Kidney capillary endothelial cell (primary cell): ENCODE data around the gene DDX41.
"Not testable (repeated sequence)": the region's sequence is repeated elsewhere in the genome, so short reads cannot be mapped to it uniquely, and the experiment has no call there.

Experiments
- DNase-seq: peaks from one replicate; pipeline ENCODE4 v3.0.0-alpha.2; 2018; ENCODE audit warnings: low spot score

The DDX41 gene

GRCh38 chr5:177498013-177498787, 18.6 kb downstream of the DDX41 start:
- no peak for DNase-seq

- DNase-seq, result peak; percentile 96
Measured at GRCh38 chr5:177497292-177498012, 19.3 kb downstream of the DDX41 start, which contains the start of gene PDLIM7. TSS of gene PDLIM7 (minus strand) at chr5:177497604. CDS start at chr5:177496512, 1,092 bp downstream.

GRCh38 chr5:177496727-177497291, 20.0 kb downstream of the DDX41 start:
- DNase-seq, result peak; percentile 85

DNA sequence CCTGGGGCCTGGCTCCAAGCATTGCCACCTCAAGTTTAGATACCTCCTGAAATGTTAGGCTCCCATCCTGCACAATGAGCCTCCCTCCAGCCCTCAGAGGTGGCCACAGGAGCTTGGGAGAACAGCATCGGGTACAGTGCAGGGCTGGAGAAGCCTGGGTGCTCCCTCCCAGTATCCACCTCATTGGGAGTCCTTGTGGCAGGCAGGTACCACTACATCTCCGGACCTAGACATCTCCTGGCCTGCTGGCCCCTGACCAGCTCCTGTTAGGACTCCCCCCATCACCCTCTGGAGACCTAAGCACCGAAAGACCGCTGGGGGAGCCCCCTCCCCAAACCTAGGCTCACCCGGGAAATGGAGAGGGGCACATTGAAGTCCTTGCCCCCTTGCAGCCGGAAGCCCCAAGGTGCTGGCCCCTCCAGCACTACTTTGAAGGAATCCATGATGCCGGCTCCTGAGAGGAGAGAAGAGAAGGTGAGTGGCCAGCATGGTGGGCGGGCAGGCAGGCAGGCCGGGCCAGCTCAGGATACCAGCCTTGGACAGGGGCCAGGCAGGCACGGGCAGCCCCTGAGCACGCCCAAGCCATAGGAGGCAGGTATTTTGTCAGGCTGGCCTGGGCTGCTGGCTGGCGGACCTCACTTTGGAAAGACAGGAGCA, 20.6 kb downstream of the DDX41 start:
- no peak for DNase-seq

- DNase-seq, result peak; percentile 93
Measured at GRCh38 chr5:177495243-177496060, 21.3 kb downstream of the DDX41 start.

DNA sequence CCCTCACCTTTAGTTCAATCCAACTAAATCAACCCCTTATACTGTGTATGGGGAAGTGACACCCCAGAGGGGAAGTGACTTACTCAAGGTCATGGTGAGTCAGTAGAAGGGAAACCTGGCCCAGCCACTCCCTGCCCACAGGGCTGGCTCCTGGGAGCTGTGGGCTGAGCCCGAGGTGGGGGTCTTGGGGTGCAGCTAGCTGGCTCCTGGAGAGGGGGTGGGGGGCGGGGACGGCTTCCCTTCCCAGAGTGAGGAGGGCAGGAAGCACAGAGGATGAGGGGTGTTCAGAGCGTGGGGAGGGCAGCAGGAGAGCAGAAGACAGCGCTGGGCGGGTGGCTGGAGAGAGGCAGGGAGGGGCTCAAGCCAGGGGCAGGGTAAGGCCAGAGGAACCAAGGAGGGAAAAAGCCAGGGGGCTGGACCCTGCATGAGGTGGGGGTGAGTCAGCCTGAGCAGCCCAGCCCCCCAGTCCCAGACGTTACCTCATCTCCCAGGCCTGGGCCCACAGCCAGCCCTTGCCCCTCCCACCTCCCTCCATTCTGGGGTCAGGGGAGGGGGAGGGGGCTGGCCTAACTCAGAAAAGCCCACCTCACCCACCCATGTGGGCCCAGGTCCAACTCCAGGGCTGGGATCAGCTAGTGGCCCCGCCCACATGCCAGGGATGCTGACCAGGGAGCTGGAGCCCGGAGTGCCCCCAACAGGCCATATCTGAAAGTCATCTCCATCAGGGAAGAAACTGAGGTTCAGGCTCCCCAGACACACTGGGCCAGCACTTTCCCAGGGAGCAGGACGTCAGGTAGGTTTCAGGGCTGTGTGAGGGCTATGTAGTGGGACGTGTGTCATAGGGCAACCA, 22.2 kb downstream of the DDX41 start:
- DNase-seq, result peak; percentile 93

GRCh38 chr5:177493795-177494345, 22.9 kb downstream of the DDX41 start:
- no peak for DNase-seq

DNA sequence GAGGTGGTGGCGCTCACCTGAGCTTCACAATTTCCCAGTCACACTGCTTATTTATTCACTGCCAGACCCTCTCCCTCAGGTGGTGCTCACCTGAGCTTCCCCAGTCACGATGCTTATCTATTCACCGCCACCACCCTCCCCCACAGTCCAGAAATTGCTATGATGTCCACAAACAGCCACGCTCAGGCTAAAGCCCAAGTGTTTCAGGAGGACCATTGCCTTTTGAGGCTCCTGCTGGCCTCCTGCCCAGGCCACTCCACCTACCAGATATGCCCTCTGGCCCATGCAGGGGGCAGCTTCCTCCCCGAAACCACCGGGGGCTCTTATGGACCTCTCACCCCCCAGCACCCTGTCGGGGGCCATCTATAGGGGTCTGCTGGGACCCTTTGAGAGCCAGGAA, 23.9 kb downstream of the DDX41 start:
- DNase-seq, result no peak

GRCh38 chr5:177491983-177492746, 24.6 kb downstream of the DDX41 start:
- DNase-seq, result no peak

DNA sequence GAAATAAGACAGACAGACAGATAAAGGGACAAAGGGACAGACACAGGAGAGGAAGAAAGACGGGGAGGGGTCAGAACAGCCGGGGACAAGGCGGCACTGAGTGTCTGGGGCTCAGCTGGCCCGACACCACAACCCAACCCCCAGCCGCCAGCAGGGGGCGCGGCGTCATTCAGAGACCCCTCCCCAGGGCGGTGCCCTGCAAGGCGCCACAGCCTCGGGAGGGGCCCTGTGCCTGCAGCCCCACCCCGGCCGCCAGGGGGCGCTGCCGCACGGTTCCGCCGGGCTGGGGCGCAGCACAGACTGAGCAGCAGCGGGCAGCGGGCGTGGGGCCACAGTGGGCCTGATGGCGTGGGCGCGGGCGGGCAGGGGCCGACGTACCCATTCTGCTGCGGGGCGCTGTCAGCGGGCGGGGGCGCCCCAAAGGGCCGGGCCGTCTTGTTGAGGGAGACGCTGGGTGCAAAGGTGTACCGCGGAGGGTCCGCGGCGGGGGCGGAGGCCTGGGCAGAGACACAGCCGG, 25.3 kb downstream of the DDX41 start:
- no peak for DNase-seq

DNA sequence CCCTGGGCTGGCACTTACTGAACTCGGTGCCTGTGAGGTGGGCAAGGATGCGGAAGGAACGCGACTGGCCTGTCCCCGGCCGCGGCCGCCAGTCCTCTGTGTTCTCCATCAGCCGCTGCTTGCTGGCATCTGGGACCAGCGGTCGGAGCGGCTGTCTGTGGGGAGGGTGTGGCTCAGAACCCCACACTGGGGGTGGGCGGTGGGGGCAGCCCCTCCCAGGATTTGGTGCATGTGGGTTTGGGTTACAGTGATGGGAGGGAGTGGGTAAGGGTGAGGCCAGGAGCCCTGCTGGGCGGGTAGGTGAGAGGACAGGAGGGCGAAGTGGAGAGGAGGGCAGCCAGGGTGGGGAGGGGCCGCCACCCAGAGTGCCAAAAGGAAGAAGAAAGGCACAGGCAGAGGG, 25.8 kb downstream of the DDX41 start:
- DNase-seq, result no peak

GRCh38 chr5:177490311-177490991, 26.3 kb downstream of the DDX41 start:
- DNase-seq, result no peak

GRCh38 chr5:177489119-177489716, 27.5 kb downstream of the DDX41 start:
- DNase-seq, result no peak

DNA sequence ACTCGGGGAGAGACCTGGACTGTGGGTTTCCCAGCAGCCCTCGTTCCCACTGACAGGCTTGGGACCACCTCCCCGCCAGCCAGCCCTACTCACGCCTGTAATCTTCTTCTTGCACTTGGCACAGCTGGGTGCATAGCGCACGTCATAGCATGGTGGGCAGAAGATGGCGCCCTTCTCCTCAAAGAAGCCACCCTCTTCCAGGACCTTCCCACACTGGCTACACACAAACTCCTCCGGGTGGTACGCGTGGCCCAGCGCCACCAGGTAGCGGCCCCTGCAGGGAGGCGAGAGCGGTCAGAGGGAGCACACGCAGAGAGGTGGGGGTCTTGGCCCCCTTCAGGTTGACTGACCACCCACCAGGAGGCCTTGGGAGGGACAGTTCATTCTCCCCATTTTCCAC, 28.8 kb downstream of the DDX41 start:
- DNase-seq, result no peak

DNA sequence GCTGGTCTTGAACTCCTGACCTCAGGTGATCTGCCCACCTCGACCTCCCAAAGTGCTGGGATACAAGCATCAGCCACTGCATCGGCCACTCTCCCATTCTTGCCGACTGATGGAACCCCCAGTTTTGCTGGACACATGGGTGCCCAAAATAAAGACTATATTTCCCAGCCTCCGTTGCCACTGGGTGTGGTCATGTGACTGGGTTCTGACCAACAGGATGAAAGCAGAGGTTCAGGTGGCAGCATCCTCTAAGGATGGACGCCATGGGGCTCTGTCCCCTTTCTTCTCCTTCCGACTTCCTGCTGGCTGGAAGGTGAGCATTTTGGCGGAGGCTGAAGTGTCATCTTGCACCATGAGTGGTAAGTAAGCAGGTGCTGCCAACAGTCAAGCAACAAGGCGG, 29.6 kb downstream of the DDX41 start:
- DNase-seq, result no peak

GRCh38 chr5:177486256-177486655, 30.5 kb downstream of the DDX41 start:
- DNase-seq, result no peak

DNA sequence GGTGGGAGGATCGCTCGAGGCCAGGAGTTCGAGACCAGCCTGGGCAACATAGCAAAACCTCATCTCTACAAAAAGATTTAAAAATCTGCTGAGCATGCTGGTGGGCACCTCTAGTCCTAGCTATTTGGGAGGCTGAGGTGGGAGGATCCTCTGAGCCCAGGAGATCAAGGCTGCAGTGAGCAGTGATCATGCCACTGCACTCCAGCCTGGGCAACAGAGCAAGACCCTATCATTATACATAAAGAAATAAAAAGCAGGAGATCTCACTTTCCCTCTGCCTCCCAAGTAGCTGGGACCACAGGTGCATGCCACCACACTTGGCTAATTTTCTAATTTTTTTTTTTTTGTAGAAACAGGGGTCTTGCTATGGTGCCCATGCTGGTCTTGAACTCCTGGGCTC, 31.0 kb downstream of the DDX41 start:
- DNase-seq, result not testable (repeated sequence)

DNA sequence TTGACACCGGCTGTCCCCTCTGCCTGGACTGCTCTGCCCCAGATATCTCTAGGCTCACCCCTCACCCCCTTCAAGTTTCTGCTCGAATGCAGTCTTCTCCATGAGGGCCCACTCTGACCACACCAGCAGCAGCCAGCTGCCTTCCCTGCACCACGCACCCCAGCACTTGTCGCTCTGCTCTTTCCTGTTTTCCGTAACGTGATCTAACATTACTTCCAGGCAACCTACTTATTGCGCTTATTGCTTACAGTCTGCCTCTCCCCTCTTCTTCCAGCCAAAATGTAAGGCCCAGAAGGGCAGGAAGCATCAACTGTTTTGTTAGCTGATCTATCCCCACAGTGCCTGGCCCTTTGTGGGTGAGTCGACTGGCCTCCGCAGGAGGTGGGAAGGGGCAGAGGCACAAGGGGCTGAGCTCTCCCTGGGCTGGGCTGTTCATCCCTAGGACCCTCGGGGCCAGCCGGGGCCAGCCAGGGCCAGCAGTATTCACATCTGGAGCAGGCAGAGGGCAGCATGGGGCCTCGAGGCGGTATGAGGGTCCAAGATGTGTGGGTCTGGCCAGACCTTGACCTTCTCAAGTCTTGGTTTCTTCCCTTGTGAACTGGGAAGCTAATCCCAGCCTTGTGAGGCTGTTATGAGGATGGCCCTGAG, 31.7 kb downstream of the DDX41 start:
- no peak for DNase-seq
